ENCODE results near the gene MAPRE2.

Gene MAPRE2

GRCh38 chr18:35161485-35161884 lies 120.3 kb downstream of the MAPRE2 start:
- Histone ChIP-seq H3K36me3 (no peaks in the 10 kb centered on the region), H3K4me1 (ENCODE audit: control insufficient read depth in 1 of 2, insufficient read depth in 1 of 2, low read depth in 1 of 2, low read length in 1 of 2) (peaks cover 7 to 14% of the 10 kb centered on the region in 2 experiments), H3K27ac (no peak overlapping the region), H3K4me3 (ENCODE audit: low read depth in 1 of 2, low read length in 1 of 2) (no peak overlapping the region), H3K27me3 (no peaks in the 10 kb centered on the region), H3K9me3 (no peaks in the 10 kb centered on the region)
- no peak for TF ChIP-seq CTCF (IDR thresholded peaks at IDR 0.05)

GRCh38 chr18:35161934-35162333 lies 120.7 kb downstream of the MAPRE2 start:
- Histone ChIP-seq H3K36me3 (no peaks in the 10 kb centered on the region), H3K27ac (no peak overlapping the region), H3K9me3 (no peaks in the 10 kb centered on the region), H3K27me3 (no peaks in the 10 kb centered on the region), H3K4me1 (ENCODE audit: control insufficient read depth in 1 of 2, insufficient read depth in 1 of 2, low read depth in 1 of 2, low read length in 1 of 2) (peaks cover 7 to 14% of the 10 kb centered on the region in 2 experiments), H3K4me3 (ENCODE audit: low read depth in 1 of 2, low read length in 1 of 2) (no peak overlapping the region)
- no peak for TF ChIP-seq CTCF (IDR thresholded peaks at IDR 0.05)

GRCh38 chr18:35163014-35163539 lies 121.9 kb downstream of the MAPRE2 start:
- Histone ChIP-seq H3K4me1 (ENCODE audit: control insufficient read depth in 1 of 2, insufficient read depth in 1 of 2, low read depth in 1 of 2, low read length in 1 of 2) (peaks cover 7 to 14% of the 10 kb centered on the region in 2 experiments), H3K27me3 (no peaks in the 10 kb centered on the region), H3K4me3 (ENCODE audit: low read depth in 1 of 2, low read length in 1 of 2) (no peak overlapping the region), H3K36me3 (no peaks in the 10 kb centered on the region), H3K27ac (no peak overlapping the region), H3K9me3 (no peaks in the 10 kb centered on the region)
- TF ChIP-seq CTCF (IDR thresholded peaks at IDR 0.05), result no peak

- Histone ChIP-seq H3K27ac (no peak overlapping the region), H3K9me3 (no peaks in the 10 kb centered on the region), H3K4me3 (ENCODE audit: low read depth in 1 of 2, low read length in 1 of 2) (no peak overlapping the region), H3K4me1 (ENCODE audit: control insufficient read depth in 1 of 2, insufficient read depth in 1 of 2, low read depth in 1 of 2, low read length in 1 of 2) (peaks cover 5 to 7% of the 10 kb centered on the region in 2 experiments), H3K27me3 (no peaks in the 10 kb centered on the region), H3K36me3 (no peaks in the 10 kb centered on the region)
- no peak for TF ChIP-seq CTCF (IDR thresholded peaks at IDR 0.05)
Observed at GRCh38 chr18:35163721-35164120, 122.5 kb downstream of the MAPRE2 start.

- H3K27ac ChIP-seq, result no peak overlapping the region
- no peak for TF ChIP-seq CTCF (IDR thresholded peaks at IDR 0.05)
- H3K27me3 ChIP-seq, result no peaks in the 10 kb centered on the region
- H3K9me3 ChIP-seq, result no peaks in the 10 kb centered on the region
- peaks cover 1 to 3% of the 10 kb centered on the region in 2 experiments for H3K4me1 ChIP-seq (ENCODE audit: control insufficient read depth in 1 of 2, insufficient read depth in 1 of 2, low read depth in 1 of 2, low read length in 1 of 2)
- H3K4me3 ChIP-seq (ENCODE audit: low read depth in 1 of 2, low read length in 1 of 2), result no peak overlapping the region
- H3K36me3 ChIP-seq, result no peaks in the 10 kb centered on the region
Observed at GRCh38 chr18:35164133-35164532, 122.9 kb downstream of the MAPRE2 start.

GRCh38 chr18:35167332-35167731 lies 126.1 kb downstream of the MAPRE2 start:
- H3K36me3 ChIP-seq, result no peaks in the 10 kb centered on the region
- no peaks in the 10 kb centered on the region for H3K27me3 ChIP-seq
- no peak overlapping the region for H3K27ac ChIP-seq
- no peak overlapping the region for H3K4me3 ChIP-seq (ENCODE audit: low read depth in 1 of 2, low read length in 1 of 2)
- no peaks in the 10 kb centered on the region for H3K4me1 ChIP-seq (ENCODE audit: control insufficient read depth in 1 of 2, insufficient read depth in 1 of 2, low read depth in 1 of 2, low read length in 1 of 2)
- TF ChIP-seq CTCF (IDR thresholded peaks at IDR 0.05), result no peak
- H3K9me3 ChIP-seq, result no peaks in the 10 kb centered on the region
